K562 (cell line): ENCODE results near the gene HAUS7. TPM values are rescaled to one million over a fixed set of nuclear protein-coding genes. Genes with fewer than 3 reads are reported as not detected.

Experiments used
- TCF7L2 ChIP-seq: fragments of 150-350 bp; IDR thresholded peaks from 2 replicates; pipeline ENCODE4 v1.6.1; 2016; ENCODE audit warnings: low read depth, mild to moderate bottlenecking, low read length, moderate library complexity
- ZNF263 ChIP-seq: sonication (generic); formaldehyde crosslinking; IDR thresholded peaks from 2 replicates; pipeline ENCODE4 v1.8.0; 2022; ENCODE audit warnings: mild to moderate bottlenecking, missing genetic modification reagents, borderline replicate concordance
- polyA plus RNA-seq, 8 experiments: library from polyadenylated mRNA; depleted of rRNA in 4 of 8; stranded (reverse) in 5 of 8; unstranded in 3 of 8; fragments of >200 nt; fragmentation: Nextera tagmentation in 2 of 8; fragmentation: Illumina TruSeq in 1 of 8; extraction: Ambion mirVana in 2 of 8; extraction: Trizol in 1 of 8; gene quantifications; 2 replicates each; pipeline versions ENCODE4 v1.2.1 to v1.2.3, GENCODE V29; 2011 to 2014; ENCODE audit warnings: inconsistent platforms in 1 of 8, missing spikeins in 1 of 8
- total RNA-seq, 7 experiments: library from RNA; depleted of rRNA in 6 of 7; stranded (reverse); fragments of >200 nt in 6 of 7; fragmentation: Illumina TruSeq in 2 of 7; extraction: Trizol in 2 of 7; gene quantifications; 2 replicates each; pipeline versions ENCODE4 v1.2.1 to v1.2.3, GENCODE V29; 2011 to 2021; ENCODE audit warnings: low replicate concordance in 1 of 7
- TF ChIP-seq, protein P1 (sequence below): sonication (generic); formaldehyde crosslinking; IDR thresholded peaks from 2 replicates; pipeline ENCODE4 v1.9.0; 2022; ENCODE audit warnings: mild to moderate bottlenecking, missing genetic modification reagents
- TF ChIP-seq, protein P2 (sequence below), 2 experiments: fragments of 450-650 bp; IDR thresholded peaks; 2 replicates each; pipeline ENCODE4 v1.6.1; 2018; ENCODE audit warnings: mild to moderate bottlenecking in 2 of 2, low read depth in 1 of 2; ENCODE audit not compliant: partially characterized antibody in 2 of 2
- TF ChIP-seq, protein P3 (sequence below): fragments of 250-450 bp; sonication (Bioruptor Pico); IDR thresholded peaks from 2 replicates; pipeline ENCODE4 v1.5.0; 2022; ENCODE audit warnings: mild to moderate bottlenecking

The HAUS7 gene
- total and polyA plus RNA-seq, 9 of the 15 experiments (the other 6 are each of a cell fraction or from before 2014, with no cell fraction given): 10.0 to 94.9 (median 48.8) TPM

- TF ChIP-seq, protein P1, sequence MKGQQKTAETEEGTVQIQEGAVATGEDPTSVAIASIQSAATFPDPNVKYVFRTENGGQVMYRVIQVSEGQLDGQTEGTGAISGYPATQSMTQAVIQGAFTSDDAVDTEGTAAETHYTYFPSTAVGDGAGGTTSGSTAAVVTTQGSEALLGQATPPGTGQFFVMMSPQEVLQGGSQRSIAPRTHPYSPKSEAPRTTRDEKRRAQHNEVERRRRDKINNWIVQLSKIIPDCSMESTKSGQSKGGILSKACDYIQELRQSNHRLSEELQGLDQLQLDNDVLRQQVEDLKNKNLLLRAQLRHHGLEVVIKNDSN (CRISPR knock-in tag): no peak
- TF ChIP-seq, protein P2, sequence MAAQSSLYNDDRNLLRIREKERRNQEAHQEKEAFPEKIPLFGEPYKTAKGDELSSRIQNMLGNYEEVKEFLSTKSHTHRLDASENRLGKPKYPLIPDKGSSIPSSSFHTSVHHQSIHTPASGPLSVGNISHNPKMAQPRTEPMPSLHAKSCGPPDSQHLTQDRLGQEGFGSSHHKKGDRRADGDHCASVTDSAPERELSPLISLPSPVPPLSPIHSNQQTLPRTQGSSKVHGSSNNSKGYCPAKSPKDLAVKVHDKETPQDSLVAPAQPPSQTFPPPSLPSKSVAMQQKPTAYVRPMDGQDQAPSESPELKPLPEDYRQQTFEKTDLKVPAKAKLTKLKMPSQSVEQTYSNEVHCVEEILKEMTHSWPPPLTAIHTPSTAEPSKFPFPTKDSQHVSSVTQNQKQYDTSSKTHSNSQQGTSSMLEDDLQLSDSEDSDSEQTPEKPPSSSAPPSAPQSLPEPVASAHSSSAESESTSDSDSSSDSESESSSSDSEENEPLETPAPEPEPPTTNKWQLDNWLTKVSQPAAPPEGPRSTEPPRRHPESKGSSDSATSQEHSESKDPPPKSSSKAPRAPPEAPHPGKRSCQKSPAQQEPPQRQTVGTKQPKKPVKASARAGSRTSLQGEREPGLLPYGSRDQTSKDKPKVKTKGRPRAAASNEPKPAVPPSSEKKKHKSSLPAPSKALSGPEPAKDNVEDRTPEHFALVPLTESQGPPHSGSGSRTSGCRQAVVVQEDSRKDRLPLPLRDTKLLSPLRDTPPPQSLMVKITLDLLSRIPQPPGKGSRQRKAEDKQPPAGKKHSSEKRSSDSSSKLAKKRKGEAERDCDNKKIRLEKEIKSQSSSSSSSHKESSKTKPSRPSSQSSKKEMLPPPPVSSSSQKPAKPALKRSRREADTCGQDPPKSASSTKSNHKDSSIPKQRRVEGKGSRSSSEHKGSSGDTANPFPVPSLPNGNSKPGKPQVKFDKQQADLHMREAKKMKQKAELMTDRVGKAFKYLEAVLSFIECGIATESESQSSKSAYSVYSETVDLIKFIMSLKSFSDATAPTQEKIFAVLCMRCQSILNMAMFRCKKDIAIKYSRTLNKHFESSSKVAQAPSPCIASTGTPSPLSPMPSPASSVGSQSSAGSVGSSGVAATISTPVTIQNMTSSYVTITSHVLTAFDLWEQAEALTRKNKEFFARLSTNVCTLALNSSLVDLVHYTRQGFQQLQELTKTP (IDR thresholded peaks at IDR 0.05; ENCODE audit: low read depth in 1 of 2, partially characterized antibody in 2 of 2): no peak
- TF ChIP-seq, protein P3, sequence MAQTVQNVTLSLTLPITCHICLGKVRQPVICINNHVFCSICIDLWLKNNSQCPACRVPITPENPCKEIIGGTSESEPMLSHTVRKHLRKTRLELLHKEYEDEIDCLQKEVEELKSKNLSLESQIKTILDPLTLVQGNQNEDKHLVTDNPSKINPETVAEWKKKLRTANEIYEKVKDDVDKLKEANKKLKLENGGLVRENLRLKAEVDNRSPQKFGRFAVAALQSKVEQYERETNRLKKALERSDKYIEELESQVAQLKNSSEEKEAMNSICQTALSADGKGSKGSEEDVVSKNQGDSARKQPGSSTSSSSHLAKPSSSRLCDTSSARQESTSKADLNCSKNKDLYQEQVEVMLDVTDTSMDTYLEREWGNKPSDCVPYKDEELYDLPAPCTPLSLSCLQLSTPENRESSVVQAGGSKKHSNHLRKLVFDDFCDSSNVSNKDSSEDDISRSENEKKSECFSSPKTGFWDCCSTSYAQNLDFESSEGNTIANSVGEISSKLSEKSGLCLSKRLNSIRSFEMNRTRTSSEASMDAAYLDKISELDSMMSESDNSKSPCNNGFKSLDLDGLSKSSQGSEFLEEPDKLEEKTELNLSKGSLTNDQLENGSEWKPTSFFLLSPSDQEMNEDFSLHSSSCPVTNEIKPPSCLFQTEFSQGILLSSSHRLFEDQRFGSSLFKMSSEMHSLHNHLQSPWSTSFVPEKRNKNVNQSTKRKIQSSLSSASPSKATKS (CRISPR knock-in tag): no peak
- TF ChIP-seq TCF7L2: no peak
- TF ChIP-seq ZNF263 (CRISPR knock-in tag): no peak
- TF ChIP-seq, all 486 proteins: peak for 0
Observed at GRCh38 chrX:153509592-153509991, 39.2 kb upstream of the HAUS7 start (continued).
